Mesendoderm (in vitro differentiated cells): ENCODE data around the gene ZDHHC6.

Experiments
- DNase-seq: peaks from one replicate; pipeline ENCODE4 v3.0.0; 2013
- H2AK5ac ChIP-seq: 2 replicates; pipeline ENCODE4 v1.6.1; 2013; ENCODE audit warnings: low read length, inconsistent platforms
- H2BK120ac ChIP-seq: 2 replicates; pipeline ENCODE4 v1.6.1; 2013; ENCODE audit warnings: low read depth, mild to moderate bottlenecking, low read length, moderate library complexity, mixed read lengths
- H2BK15ac ChIP-seq: replicated peaks from 2 replicates; pipeline ENCODE4 v1.6.1; 2013; ENCODE audit warnings: low read depth, mild to moderate bottlenecking, moderate library complexity
- H2BK5ac ChIP-seq: 2 replicates; pipeline ENCODE4 v1.6.1; 2013; ENCODE audit warnings: low read length, inconsistent platforms
- H3K18ac ChIP-seq: 2 replicates; pipeline ENCODE4 v1.6.1; 2013; ENCODE audit warnings: mild to moderate bottlenecking, low read length, mixed read lengths
- H3K23ac ChIP-seq: one replicate; pipeline ENCODE4 v1.6.1; 2013; ENCODE audit warnings: low read length
- H3K27ac ChIP-seq: 2 replicates; pipeline ENCODE4 v1.5.1; 2013; ENCODE audit warnings: low read depth, mild to moderate bottlenecking, inconsistent platforms, low read length, moderate library complexity
- H3K27me3 ChIP-seq: 2 replicates; pipeline ENCODE4 v1.6.1; 2013; ENCODE audit warnings: low read length, control low read depth, mild to moderate bottlenecking, inconsistent platforms; ENCODE audit not compliant: insufficient read depth, poor library complexity
- H3K36me3 ChIP-seq: 2 replicates; pipeline ENCODE4 v1.6.1; 2013; ENCODE audit warnings: low read length, inconsistent platforms; ENCODE audit not compliant: control insufficient read depth, insufficient read depth
- H3K4ac ChIP-seq: one replicate; pipeline ENCODE4 v1.6.1; 2013; ENCODE audit warnings: low read depth, mild to moderate bottlenecking, low read length, moderate library complexity
- H3K4me1 ChIP-seq: 2 replicates; pipeline ENCODE4 v1.6.1; 2013; ENCODE audit warnings: low read depth, low read length, inconsistent platforms; ENCODE audit not compliant: control insufficient read depth
- H3K4me2 ChIP-seq: 2 replicates; pipeline ENCODE4 v1.6.1; 2013; ENCODE audit warnings: low read length
- H3K4me3 ChIP-seq: 2 replicates; pipeline ENCODE4 v1.5.1; 2013; ENCODE audit warnings: mild to moderate bottlenecking, low read length
- H3K56ac ChIP-seq: one replicate; pipeline ENCODE4 v1.6.1; 2013; ENCODE audit warnings: low read length
- H3K79me1 ChIP-seq: 2 replicates; pipeline ENCODE4 v1.6.1; 2013; ENCODE audit warnings: low read length, inconsistent platforms
- H3K79me2 ChIP-seq: 2 replicates; pipeline ENCODE4 v1.6.1; 2013; ENCODE audit warnings: mild to moderate bottlenecking, low read length; ENCODE audit not compliant: control insufficient read depth, insufficient read depth
- H3K9ac ChIP-seq: 2 replicates; pipeline ENCODE4 v1.6.1; 2013; ENCODE audit warnings: low read length, inconsistent platforms
- H4K5ac ChIP-seq: one replicate; pipeline ENCODE4 v1.6.1; 2013; ENCODE audit warnings: low read length
- H4K8ac ChIP-seq: one replicate; pipeline ENCODE4 v1.6.1; 2013; ENCODE audit warnings: low read depth, mild to moderate bottlenecking, control low read depth, low read length, moderate library complexity
- WGBS: extraction: QIAGEN DNeasy Blood & Tissue Kit; methylation state at CpG from one replicate; pipeline ENCODE4 v1.1.7; 2013; ENCODE audit warnings: low lambda C conversion rate, missing lambda C conversion rate; ENCODE audit not compliant: insufficient coverage; ENCODE audit errors: extremely low coverage; 5-methylcytosine and 5-hydroxymethylcytosine counted together

ZDHHC6 gene

GRCh38 chr10:112382515-112383235, 64.0 kb downstream of the ZDHHC6 start:
- Histone ChIP-seq H3K79me1 (no peaks in the 10 kb centered on the region), H3K4me1 (no peaks in the 10 kb centered on the region), H3K36me3 (no peaks in the 10 kb centered on the region), H3K79me2 (no peaks in the 10 kb centered on the region), H3K56ac (no peak overlapping the region), H3K27ac (no peak overlapping the region), H3K4me2 (no peak overlapping the region), H3K9ac (no peak overlapping the region), H3K4me3 (no peak overlapping the region), H3K4ac (no peak overlapping the region), H3K23ac (no peak overlapping the region), H4K8ac (no peak overlapping the region), H3K18ac (no peak overlapping the region), H3K27me3 (no peaks in the 10 kb centered on the region), H2BK5ac (no peak overlapping the region), H2BK120ac (no peak overlapping the region), H4K5ac (no peak overlapping the region), H2BK15ac (no peak overlapping the region), H2AK5ac (no peak overlapping the region)
- no peak for DNase-seq
- WGBS, result no CpG with 5 or more reads among the region's 9 CpGs
